Liver (tissue), 9 donors: ENCODE measurements around the gene TMEM82. TPM values are rescaled to one million over a fixed set of nuclear protein-coding genes. Genes with fewer than 3 reads are reported as not detected.

Experiments
- DNase-seq: peaks from one replicate; pipeline ENCODE4 v3.0.0-alpha.2; 2017; ENCODE audit warnings: low spot score
- H3K27ac ChIP-seq, 2 donors: one replicate each; pipeline ENCODE4 v1.7.0; 2013; ENCODE audit warnings: inconsistent platforms in 2 of 2, low read length in 2 of 2, control low read depth in 1 of 2, low read depth in 1 of 2, mild to moderate bottlenecking in 1 of 2
- H3K27me3 ChIP-seq, 4 donors: one replicate each; pipeline versions ENCODE4 v1.6.1 to v1.7.0; 2013; ENCODE audit warnings: low read length in 3 of 4, inconsistent platforms in 1 of 4, mild to moderate bottlenecking in 1 of 4, moderate library complexity in 1 of 4; ENCODE audit not compliant: control insufficient read depth in 4 of 4, insufficient read depth in 4 of 4
- H3K36me3 ChIP-seq, 4 donors: one replicate each; pipeline versions ENCODE4 v1.6.1 to v1.7.0; 2013; ENCODE audit warnings: low read length in 3 of 4, mild to moderate bottlenecking in 3 of 4, low read depth in 1 of 4, moderate library complexity in 1 of 4; ENCODE audit not compliant: control insufficient read depth in 4 of 4, insufficient read depth in 3 of 4
- H3K4me1 ChIP-seq, 4 donors: one replicate each; pipeline versions ENCODE4 v1.6.1 to v1.7.0; 2013; ENCODE audit warnings: low read length in 3 of 4, mild to moderate bottlenecking in 3 of 4, moderate library complexity in 1 of 4; ENCODE audit not compliant: control insufficient read depth in 4 of 4, insufficient read depth in 4 of 4
- H3K4me3 ChIP-seq, 3 donors: one replicate each; pipeline versions ENCODE4 v1.6.1 to v1.7.0; 2013; ENCODE audit warnings: low read length in 3 of 3, control low read depth in 1 of 3, low read depth in 1 of 3, mild to moderate bottlenecking in 1 of 3
- H3K9ac ChIP-seq, 2 donors: one replicate each; pipeline ENCODE4 v1.7.0; 2013; ENCODE audit warnings: low read length in 2 of 2, mild to moderate bottlenecking in 2 of 2, moderate library complexity in 2 of 2, control low read depth in 1 of 2, low read depth in 1 of 2
- H3K9me3 ChIP-seq, 4 donors: one replicate each; pipeline versions ENCODE4 v1.6.1 to v1.7.0; 2013; ENCODE audit warnings: low read length in 3 of 4; ENCODE audit not compliant: control insufficient read depth in 4 of 4
- EGR1 ChIP-seq, 2 donors: IDR thresholded peaks; 2 replicates each; pipeline ENCODE4 v1.6.1; 2016 to 2018; ENCODE audit warnings: antibody characterized with exemption in 2 of 2, low read depth in 2 of 2
- FOXA1 ChIP-seq: IDR thresholded peaks from 2 replicates; pipeline ENCODE4 v1.6.1; 2016; ENCODE audit warnings: antibody characterized with exemption
- FOXA2 ChIP-seq: IDR thresholded peaks from 2 replicates; pipeline ENCODE4 v1.6.1; 2016; ENCODE audit warnings: antibody characterized with exemption
- GABPA ChIP-seq, 2 donors: IDR thresholded peaks in 1 of 2; conservative IDR thresholded peaks in 1 of 2; 2 replicates each; pipeline ENCODE4 v1.6.1; 2016; ENCODE audit warnings: antibody characterized with exemption in 2 of 2, mild to moderate bottlenecking in 1 of 2, moderate library complexity in 1 of 2
- HNF4A ChIP-seq, 2 donors: conservative IDR thresholded peaks; 2 replicates each; pipeline ENCODE4 v1.6.1; 2016; ENCODE audit warnings: antibody characterized with exemption in 2 of 2, mild to moderate bottlenecking in 2 of 2
- HNF4G ChIP-seq: IDR thresholded peaks from 2 replicates; pipeline ENCODE4 v1.6.1; 2016; ENCODE audit warnings: antibody characterized with exemption
- JUND ChIP-seq, 2 donors: IDR thresholded peaks; 2 replicates each; pipeline ENCODE4 v1.6.1; 2016; ENCODE audit warnings: antibody characterized with exemption in 2 of 2
- NR2F2 ChIP-seq: IDR thresholded peaks from 2 replicates; pipeline ENCODE4 v1.6.1; 2016; ENCODE audit warnings: antibody characterized with exemption
- RAD21 ChIP-seq, 2 donors: IDR thresholded peaks; 2 replicates each; pipeline ENCODE4 v1.6.1; 2016; ENCODE audit warnings: antibody characterized with exemption in 2 of 2, mild to moderate bottlenecking in 2 of 2
- RXRA ChIP-seq, 2 donors: IDR thresholded peaks; 2 replicates each; pipeline ENCODE4 v1.6.1; 2017 to 2018; ENCODE audit warnings: antibody characterized with exemption in 2 of 2, mild to moderate bottlenecking in 1 of 2
- SP1 ChIP-seq: IDR thresholded peaks from 2 replicates; pipeline ENCODE4 v1.6.1; 2018; ENCODE audit warnings: antibody characterized with exemption, mild to moderate bottlenecking
- TAF1 ChIP-seq: conservative IDR thresholded peaks from 2 replicates; pipeline ENCODE4 v1.6.1; 2016; ENCODE audit warnings: antibody characterized with exemption, mild to moderate bottlenecking
- YY1 ChIP-seq: IDR thresholded peaks from 2 replicates; pipeline ENCODE4 v1.6.1; 2016; ENCODE audit warnings: antibody characterized with exemption, mild to moderate bottlenecking
- WGBS: extraction: QIAGEN DNeasy Blood & Tissue Kit; methylation state at CpG from one replicate; pipeline ENCODE4 v1.1.7; 2013; 5-methylcytosine and 5-hydroxymethylcytosine counted together
- polyA plus RNA-seq, 2 donors: library from polyadenylated mRNA; stranded (reverse) in 1 of 2; unstranded in 1 of 2; fragments of 200-250 nt in 1 of 2; fragments of >200 nt in 1 of 2; fragmentation: Nextera tagmentation in 1 of 2; extraction: Ambion mirVana in 1 of 2; gene quantifications; one replicate each; pipeline versions ENCODE4 v1.2.1 to v1.2.3, GENCODE V29; 2013 to 2015
- total RNA-seq, 2 donors: library from RNA; depleted of rRNA; stranded (reverse); fragments of >200 nt; gene quantifications; one replicate each; pipeline ENCODE4 v1.2.3, GENCODE V29; 2014
- TF ChIP-seq, protein P1 (sequence below): IDR thresholded peaks from 2 replicates; pipeline ENCODE4 v1.6.1; 2016; ENCODE audit warnings: antibody characterized with exemption
- TF ChIP-seq, protein P2 (sequence below): IDR thresholded peaks from 2 replicates; pipeline ENCODE4 v1.6.1; 2016; ENCODE audit warnings: antibody characterized with exemption
- TF ChIP-seq, protein P3 (sequence below): IDR thresholded peaks from 2 replicates; pipeline ENCODE4 v1.6.1; 2016; ENCODE audit warnings: antibody characterized with exemption, mild to moderate bottlenecking
- TF ChIP-seq, protein P4 (sequence below): IDR thresholded peaks from 2 replicates; pipeline ENCODE4 v1.6.1; 2016; ENCODE audit warnings: antibody characterized with exemption
- TF ChIP-seq, protein P5 (sequence below): fragments of 150-350 bp; IDR thresholded peaks from 2 replicates; pipeline ENCODE4 v1.5.1; 2017; ENCODE audit warnings: improper control_type of control experiment, low read depth, low read length; ENCODE audit not compliant: missing input control
- donor health status: healthy.
- donor health status: healthy.
- donor health status: healthy.
- donor health status: healthy.
- donor health status: healthy.

The TMEM82 gene
- total and polyA plus RNA-seq, 4 donors = 5.6 to 26.3 (median 13.4) TPM

DNA sequence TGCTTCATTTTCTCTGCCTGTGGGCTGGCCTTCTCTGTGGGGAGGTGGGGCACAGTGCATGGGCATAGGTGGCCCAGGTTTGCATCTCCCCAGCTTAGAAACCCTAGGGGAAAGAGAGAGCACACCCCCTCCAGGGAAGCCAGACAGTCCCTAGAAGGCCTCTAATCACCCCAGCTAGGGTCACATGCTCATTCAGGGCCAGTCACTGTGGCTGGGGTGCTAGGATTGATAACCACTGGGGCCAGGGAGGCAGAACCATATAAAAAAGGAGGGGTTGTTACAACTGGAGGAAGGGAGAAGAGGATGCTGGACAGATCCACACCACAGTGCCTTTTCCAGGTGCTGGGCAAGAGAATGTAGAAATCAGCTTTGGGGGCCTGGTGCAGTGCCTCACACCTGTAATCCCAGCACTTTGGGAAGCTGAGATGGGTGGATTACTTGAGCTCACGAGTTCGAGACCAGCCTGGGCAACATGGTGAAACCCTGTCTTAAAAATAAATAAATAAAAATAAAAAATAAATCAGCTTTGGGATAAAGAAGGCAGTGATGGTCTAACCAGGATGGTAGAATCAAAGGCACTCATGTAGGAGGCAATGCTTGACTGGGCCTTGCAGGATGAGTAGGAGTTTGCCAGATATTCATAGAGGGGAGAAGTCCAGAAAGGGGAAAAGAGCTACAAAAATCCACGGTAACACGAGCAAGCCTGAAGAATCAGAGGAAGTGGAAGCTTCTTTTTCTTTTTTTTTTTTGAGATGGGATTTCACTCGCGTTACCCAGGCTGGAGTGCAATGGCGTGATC lies 35.8 kb downstream of the TMEM82 start:
- 88% methylated on average over 7 of the region's 7 CpGs for WGBS
- Histone ChIP-seq H3K9me3 (no peaks in the 10 kb centered on the region), H3K4me3 (no peak overlapping the region), H3K4me1 (peaks cover 10 to 21% (median 14%) of the 10 kb centered on the region in 4 donors), H3K27me3 (no peaks in the 10 kb centered on the region), H3K9ac (no peak overlapping the region), H3K36me3 (no peaks in the 10 kb centered on the region), H3K27ac (no peak overlapping the region)
- DNase-seq = no peak
- TF ChIP-seq, protein P1, sequence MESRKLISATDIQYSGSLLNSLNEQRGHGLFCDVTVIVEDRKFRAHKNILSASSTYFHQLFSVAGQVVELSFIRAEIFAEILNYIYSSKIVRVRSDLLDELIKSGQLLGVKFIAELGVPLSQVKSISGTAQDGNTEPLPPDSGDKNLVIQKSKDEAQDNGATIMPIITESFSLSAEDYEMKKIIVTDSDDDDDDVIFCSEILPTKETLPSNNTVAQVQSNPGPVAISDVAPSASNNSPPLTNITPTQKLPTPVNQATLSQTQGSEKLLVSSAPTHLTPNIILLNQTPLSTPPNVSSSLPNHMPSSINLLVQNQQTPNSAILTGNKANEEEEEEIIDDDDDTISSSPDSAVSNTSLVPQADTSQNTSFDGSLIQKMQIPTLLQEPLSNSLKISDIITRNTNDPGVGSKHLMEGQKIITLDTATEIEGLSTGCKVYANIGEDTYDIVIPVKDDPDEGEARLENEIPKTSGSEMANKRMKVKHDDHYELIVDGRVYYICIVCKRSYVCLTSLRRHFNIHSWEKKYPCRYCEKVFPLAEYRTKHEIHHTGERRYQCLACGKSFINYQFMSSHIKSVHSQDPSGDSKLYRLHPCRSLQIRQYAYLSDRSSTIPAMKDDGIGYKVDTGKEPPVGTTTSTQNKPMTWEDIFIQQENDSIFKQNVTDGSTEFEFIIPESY = no peak
- TF ChIP-seq, protein P2, sequence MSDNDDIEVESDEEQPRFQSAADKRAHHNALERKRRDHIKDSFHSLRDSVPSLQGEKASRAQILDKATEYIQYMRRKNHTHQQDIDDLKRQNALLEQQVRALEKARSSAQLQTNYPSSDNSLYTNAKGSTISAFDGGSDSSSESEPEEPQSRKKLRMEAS = no peak
- TF ChIP-seq, protein P3, sequence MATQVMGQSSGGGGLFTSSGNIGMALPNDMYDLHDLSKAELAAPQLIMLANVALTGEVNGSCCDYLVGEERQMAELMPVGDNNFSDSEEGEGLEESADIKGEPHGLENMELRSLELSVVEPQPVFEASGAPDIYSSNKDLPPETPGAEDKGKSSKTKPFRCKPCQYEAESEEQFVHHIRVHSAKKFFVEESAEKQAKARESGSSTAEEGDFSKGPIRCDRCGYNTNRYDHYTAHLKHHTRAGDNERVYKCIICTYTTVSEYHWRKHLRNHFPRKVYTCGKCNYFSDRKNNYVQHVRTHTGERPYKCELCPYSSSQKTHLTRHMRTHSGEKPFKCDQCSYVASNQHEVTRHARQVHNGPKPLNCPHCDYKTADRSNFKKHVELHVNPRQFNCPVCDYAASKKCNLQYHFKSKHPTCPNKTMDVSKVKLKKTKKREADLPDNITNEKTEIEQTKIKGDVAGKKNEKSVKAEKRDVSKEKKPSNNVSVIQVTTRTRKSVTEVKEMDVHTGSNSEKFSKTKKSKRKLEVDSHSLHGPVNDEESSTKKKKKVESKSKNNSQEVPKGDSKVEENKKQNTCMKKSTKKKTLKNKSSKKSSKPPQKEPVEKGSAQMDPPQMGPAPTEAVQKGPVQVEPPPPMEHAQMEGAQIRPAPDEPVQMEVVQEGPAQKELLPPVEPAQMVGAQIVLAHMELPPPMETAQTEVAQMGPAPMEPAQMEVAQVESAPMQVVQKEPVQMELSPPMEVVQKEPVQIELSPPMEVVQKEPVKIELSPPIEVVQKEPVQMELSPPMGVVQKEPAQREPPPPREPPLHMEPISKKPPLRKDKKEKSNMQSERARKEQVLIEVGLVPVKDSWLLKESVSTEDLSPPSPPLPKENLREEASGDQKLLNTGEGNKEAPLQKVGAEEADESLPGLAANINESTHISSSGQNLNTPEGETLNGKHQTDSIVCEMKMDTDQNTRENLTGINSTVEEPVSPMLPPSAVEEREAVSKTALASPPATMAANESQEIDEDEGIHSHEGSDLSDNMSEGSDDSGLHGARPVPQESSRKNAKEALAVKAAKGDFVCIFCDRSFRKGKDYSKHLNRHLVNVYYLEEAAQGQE = no peak
- TF ChIP-seq GABPA (IDR thresholded peaks at IDR 0.05 in 1 of 2, conservative IDR thresholded peaks at IDR 0.05 in 1 of 2) (no peak), NR2F2 (no peak), HNF4G (no peak), RAD21 (IDR thresholded peaks at IDR 0.05) (no peak), SP1 (no peak), HNF4A (conservative IDR thresholded peaks at IDR 0.05) (no peak), JUND (IDR thresholded peaks at IDR 0.05) (no peak), EGR1 (IDR thresholded peaks at IDR 0.05; ENCODE audit: low read depth in 2 of 2) (no peak), TAF1 (no peak), RXRA (IDR thresholded peaks at IDR 0.05) (no peak), YY1 (no peak), FOXA1 (no peak), FOXA2 (no peak)
- TF ChIP-seq, protein P4, sequence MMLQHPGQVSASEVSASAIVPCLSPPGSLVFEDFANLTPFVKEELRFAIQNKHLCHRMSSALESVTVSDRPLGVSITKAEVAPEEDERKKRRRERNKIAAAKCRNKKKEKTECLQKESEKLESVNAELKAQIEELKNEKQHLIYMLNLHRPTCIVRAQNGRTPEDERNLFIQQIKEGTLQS = no peak
- TF ChIP-seq, protein P5, sequence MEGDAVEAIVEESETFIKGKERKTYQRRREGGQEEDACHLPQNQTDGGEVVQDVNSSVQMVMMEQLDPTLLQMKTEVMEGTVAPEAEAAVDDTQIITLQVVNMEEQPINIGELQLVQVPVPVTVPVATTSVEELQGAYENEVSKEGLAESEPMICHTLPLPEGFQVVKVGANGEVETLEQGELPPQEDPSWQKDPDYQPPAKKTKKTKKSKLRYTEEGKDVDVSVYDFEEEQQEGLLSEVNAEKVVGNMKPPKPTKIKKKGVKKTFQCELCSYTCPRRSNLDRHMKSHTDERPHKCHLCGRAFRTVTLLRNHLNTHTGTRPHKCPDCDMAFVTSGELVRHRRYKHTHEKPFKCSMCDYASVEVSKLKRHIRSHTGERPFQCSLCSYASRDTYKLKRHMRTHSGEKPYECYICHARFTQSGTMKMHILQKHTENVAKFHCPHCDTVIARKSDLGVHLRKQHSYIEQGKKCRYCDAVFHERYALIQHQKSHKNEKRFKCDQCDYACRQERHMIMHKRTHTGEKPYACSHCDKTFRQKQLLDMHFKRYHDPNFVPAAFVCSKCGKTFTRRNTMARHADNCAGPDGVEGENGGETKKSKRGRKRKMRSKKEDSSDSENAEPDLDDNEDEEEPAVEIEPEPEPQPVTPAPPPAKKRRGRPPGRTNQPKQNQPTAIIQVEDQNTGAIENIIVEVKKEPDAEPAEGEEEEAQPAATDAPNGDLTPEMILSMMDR = no peak
